Ishikawa (cell line): ENCODE data around the gene UBL7.

Source experiments
- CEBPB ChIP-seq: IDR thresholded peaks from 2 replicates; pipeline ENCODE4 v1.6.1; 2012
- CREB1 ChIP-seq: IDR thresholded peaks from 2 replicates; pipeline ENCODE4 v1.6.1; 2012; ENCODE audit warnings: low read depth
- EGR1 ChIP-seq: IDR thresholded peaks from 2 replicates; pipeline ENCODE4 v1.6.1; 2012
- EP300 ChIP-seq: IDR thresholded peaks from 2 replicates; pipeline ENCODE4 v1.6.1; 2012; ENCODE audit warnings: borderline replicate concordance
- FOXM1 ChIP-seq: IDR thresholded peaks from 2 replicates; pipeline ENCODE4 v1.6.1; 2012; ENCODE audit warnings: low read depth, borderline replicate concordance
- RAD21 ChIP-seq: IDR thresholded peaks from 2 replicates; pipeline ENCODE4 v1.6.1; 2012; ENCODE audit warnings: low read depth
- REST ChIP-seq: IDR thresholded peaks from 2 replicates; pipeline ENCODE4 v1.6.1; 2012; ENCODE audit warnings: low read depth, mild to moderate bottlenecking
- TAF1 ChIP-seq: IDR thresholded peaks from 2 replicates; pipeline ENCODE4 v1.6.1; 2012; ENCODE audit warnings: low read depth, mild to moderate bottlenecking
- TEAD4 ChIP-seq: IDR thresholded peaks from 2 replicates; pipeline ENCODE4 v1.6.1; 2012
- USF1 ChIP-seq: IDR thresholded peaks from 2 replicates; pipeline ENCODE4 v1.6.1; 2012
- YY1 ChIP-seq: IDR thresholded peaks from 2 replicates; pipeline ENCODE4 v1.6.1; 2012; ENCODE audit warnings: low read depth
- TF ChIP-seq, protein P1 (sequence below): IDR thresholded peaks from 2 replicates; pipeline ENCODE4 v1.6.1; 2012

DNA sequence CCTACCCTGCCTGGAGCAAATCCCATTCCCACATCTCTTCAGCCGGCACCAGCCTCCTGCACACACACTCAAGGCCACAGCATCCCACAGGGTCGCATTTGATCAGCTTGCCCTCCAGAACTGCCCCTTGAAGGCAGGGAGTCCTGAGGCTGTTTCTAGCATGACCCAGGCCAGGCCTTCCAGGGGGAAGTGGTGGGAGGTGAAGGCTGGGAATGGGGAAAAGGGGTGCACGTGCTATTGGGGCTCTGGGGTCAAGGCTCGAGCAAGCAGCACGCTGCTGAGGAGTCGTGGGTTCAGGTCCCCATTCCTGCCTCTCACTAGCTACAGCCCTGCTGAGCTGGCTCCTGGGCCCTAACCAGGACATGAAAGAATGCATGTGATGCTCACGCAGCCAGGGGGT, 52.1 kb downstream of the UBL7 start:
- no peak for TF ChIP-seq FOXM1
- no peak for TF ChIP-seq CEBPB
- TF ChIP-seq EP300 = no peak
- no peak for TF ChIP-seq TEAD4
- no peak for TF ChIP-seq YY1
- no peak for TF ChIP-seq RAD21
- TF ChIP-seq CREB1 = no peak
- TF ChIP-seq, protein P1, sequence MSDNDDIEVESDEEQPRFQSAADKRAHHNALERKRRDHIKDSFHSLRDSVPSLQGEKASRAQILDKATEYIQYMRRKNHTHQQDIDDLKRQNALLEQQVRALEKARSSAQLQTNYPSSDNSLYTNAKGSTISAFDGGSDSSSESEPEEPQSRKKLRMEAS = no peak
- TF ChIP-seq EGR1 = no peak
- TF ChIP-seq REST = no peak
- no peak for TF ChIP-seq USF1
- no peak for TF ChIP-seq TAF1
